ENCODE measurements around the gene GDPGP1.

The GDPGP1 gene

DNA sequence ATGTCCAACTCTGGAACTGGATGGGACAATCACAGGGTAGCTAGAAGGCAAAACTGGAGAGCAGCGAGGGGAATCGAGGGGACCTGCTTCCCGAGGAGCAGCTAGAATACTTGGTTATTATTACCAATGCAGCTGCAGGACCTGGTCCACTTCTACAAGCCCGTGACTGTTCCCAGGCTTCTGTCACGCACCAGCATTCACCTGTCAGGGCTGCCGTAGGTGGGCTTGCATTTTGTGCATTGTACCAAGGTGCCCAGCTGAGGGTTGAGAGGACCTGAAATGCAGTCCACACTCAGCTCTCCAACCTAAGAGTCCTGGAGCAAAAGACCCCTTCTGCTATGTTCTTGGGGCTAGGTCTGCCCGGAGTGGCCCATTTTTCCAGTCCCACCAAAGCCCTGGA lies 30.5 kb upstream of the GDPGP1 start:
- no peak for DNase-seq (ENCODE audit: extremely low read depth in 1 of 2, low read depth in 1 of 2)

DNA sequence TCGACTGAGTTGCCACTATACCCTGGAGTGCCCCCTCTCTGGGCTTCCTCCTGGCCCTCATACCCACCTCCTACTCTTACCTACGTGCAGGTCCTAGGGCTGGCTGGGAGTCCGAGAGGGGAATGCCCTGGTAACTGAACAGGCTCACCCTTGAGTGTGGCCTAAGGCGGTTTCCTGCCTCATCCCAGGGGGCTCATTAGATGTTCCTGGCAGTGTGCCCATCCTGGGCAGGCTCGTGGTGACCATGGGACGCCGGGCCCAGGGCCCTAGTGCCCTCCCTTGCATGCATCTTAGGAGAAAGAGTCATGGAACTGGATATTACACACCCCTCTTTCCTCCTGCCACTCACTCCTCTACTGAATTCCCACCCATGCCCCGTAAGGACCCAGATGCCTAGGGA lies 30.1 kb upstream of the GDPGP1 start:
- no peak for DNase-seq (ENCODE audit: extremely low read depth in 1 of 2, low read depth in 1 of 2)

DNA sequence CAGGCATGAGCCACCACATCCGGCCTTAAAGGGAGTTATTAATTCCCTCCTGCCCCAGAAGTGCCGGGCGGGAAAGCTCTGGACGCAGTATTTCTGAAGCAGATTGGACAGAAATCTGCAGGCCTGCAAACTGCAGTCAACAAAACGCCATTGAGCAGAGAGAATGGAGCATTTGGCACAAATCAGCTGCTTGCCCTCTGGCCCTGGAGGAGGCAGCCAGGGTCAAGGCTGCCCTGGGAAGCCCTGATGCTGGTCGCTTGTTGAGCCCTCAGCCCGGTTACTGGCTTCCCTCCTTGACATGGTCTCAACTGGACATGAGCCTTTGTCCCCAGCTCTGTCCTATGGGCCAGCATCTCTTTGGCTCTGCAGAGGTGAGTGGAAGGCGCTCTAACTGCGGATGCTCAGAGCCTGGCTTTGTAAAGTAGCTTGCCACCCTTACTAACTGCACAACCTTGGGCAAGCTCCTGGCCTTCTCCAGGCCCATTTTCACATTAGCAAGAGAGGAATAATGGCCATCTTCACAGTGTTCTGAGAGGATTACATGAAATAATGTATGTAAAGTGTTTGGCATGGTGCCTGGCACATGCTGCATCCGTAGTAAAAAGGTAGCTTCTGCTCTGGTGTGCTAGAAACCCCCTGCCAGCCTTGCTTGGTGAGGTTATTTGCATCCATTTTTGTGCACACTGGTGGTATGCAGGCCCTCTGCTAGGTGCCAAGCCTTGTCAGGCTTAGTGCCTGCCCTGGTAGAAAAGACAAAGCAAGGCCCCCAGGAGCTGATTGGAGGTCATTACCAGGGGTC lies 28.8 kb upstream of the GDPGP1 start:
- DNase-seq (ENCODE audit: extremely low read depth in 1 of 2, low read depth in 1 of 2): no peak

DNA sequence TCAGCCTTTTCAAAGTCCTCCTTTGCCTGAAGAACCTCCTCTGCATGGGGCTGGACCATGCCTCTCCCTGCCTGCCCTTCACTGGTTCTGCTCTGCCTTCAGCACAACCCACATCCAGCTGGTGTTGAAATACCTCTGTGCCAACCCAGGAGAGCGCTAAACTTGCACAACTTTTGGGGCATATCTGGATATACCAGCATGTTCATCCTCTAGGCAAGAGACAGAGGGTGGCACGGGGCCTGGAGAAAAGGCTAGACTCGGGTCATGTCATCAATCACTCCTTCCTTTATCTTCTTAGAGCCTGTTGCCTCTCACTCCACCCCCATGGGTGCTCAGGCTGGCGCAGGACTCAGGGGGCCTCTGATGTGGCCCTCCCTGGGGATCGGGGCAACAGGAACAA lies 28.1 kb upstream of the GDPGP1 start:
- no peak for DNase-seq (ENCODE audit: extremely low read depth in 1 of 2, low read depth in 1 of 2)

DNA sequence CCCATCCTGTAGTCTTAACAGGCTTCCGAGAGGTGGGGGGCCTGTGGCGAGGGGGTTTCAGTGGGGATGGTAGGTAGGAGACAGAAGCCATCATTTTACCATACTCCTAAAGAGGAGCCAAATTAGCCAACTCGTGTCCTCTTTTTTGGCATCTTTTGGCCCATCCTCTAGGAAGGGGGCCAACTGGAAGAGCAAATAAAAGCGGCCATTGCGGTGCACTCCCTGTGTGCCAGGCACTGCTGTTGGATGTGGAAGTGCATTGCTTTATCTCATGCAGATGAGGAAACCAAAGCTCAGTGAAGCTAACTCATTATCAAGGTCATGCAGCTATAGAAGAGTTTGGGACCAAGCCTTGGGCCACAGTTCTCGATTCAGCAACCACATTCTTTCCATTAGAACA lies 26.8 kb upstream of the GDPGP1 start:
- no peak for DNase-seq (ENCODE audit: extremely low read depth in 1 of 2, low read depth in 1 of 2)

- DNase-seq (ENCODE audit: extremely low read depth in 1 of 2, low read depth in 1 of 2): no peak
Observed at GRCh38 chr15:90208356-90208755, 25.7 kb upstream of the GDPGP1 start.

- DNase-seq (ENCODE audit: extremely low read depth in 1 of 2, low read depth in 1 of 2): peak in 1 of 2 donors; percentile 35
Observed at GRCh38 chr15:90209591-90209990, 24.4 kb upstream of the GDPGP1 start.

DNA sequence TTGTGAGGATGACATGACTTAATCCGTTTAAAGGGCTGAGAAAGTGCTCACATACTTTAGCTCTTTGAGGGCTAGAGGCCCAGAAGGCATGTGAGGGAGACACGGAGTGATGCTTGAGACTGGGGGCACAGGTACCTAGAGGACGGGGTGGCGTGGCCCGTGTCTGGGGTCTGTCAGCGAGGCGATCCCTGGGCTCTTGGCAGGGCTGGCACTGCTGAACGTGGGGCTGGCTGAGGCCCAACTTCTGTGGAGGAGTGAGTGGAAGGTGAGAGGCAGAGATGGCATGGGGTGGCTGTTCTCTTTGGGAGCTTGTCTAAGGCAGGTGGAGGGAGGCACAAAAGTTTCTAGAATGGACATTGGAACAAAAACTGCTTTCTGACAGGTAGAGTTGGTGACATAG lies 23.4 kb upstream of the GDPGP1 start:
- no peak for DNase-seq (ENCODE audit: extremely low read depth in 1 of 2, low read depth in 1 of 2)

GRCh38 chr15:90211009-90211408 lies 23.0 kb upstream of the GDPGP1 start:
- no peak for DNase-seq (ENCODE audit: extremely low read depth in 1 of 2, low read depth in 1 of 2)

GRCh38 chr15:90211440-90212143 lies 22.4 kb upstream of the GDPGP1 start:
- no peak for DNase-seq (ENCODE audit: extremely low read depth in 1 of 2, low read depth in 1 of 2)

GRCh38 chr15:90212221-90213098 lies 21.5 kb upstream of the GDPGP1 start:
- no peak for DNase-seq (ENCODE audit: extremely low read depth in 1 of 2, low read depth in 1 of 2)

DNA sequence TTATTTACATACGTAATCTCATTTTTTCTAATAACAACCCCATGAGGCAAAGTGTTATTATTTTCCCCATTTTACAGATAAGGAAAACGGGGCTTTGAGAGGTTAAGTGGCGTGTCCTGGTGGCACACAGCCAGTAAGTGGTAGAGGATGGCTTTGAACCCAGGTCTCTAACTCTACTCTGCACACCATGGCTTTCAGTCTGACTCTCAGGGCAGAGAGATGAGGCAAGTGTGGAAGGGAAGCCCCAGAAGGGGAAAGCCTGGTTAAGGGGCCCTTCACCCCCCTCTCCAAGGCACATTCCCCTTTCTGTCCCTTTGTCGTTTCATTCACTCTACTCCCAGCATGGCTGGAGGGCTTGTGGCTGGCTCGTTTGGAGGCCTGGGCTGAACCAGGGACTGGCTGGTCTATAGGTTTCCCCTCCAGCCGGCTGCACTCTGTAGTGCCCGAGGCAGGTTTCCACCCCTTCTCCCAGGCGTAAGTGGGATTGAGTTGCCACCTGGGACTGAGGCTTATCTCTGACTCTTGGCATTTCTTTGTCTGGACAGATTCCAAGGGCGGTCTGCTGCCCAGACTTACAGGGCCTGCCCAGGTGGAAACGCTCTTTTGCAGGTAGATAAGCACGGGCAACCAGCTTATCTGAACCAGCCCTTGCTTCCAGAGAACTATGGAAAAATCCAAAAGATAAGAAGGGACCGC lies 20.7 kb upstream of the GDPGP1 start:
- no peak for DNase-seq (ENCODE audit: extremely low read depth in 1 of 2, low read depth in 1 of 2)

DNA sequence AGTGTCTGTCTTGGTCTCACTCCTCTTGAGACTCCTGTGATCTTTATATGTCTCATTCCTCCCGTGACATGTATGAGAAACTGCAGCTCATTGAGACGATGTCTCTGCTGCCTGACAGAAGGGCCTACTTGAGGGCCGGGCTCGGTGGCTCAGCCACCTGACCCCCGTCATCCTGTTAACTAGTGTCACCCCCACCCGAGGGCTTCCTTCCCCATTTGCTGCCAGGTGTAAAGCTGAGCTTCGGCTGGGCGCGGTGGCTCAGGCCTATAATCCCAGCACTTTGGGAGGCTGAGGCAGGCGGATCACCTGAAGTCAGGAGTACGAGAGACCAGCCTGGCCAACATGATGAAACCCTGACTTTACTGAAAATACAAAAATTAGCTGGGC lies 20.2 kb upstream of the GDPGP1 start:
- DNase-seq (ENCODE audit: extremely low read depth in 1 of 2, low read depth in 1 of 2): no peak

GRCh38 chr15:90214553-90215196 lies 19.3 kb upstream of the GDPGP1 start:
- no peak for DNase-seq (ENCODE audit: extremely low read depth in 1 of 2, low read depth in 1 of 2)

GRCh38 chr15:90217671-90218394 lies 16.2 kb upstream of the GDPGP1 start:
- DNase-seq (ENCODE audit: extremely low read depth in 1 of 2, low read depth in 1 of 2): no peak

- no peak for DNase-seq (ENCODE audit: extremely low read depth in 1 of 2, low read depth in 1 of 2)
Observed at GRCh38 chr15:90219421-90220141, 14.4 kb upstream of the GDPGP1 start.

- DNase-seq (ENCODE audit: extremely low read depth in 1 of 2, low read depth in 1 of 2): no peak
Observed at GRCh38 chr15:90221246-90221900, 12.6 kb upstream of the GDPGP1 start.

- no peak for DNase-seq (ENCODE audit: extremely low read depth in 1 of 2, low read depth in 1 of 2)
Observed at GRCh38 chr15:90222547-90222946, 11.5 kb upstream of the GDPGP1 start.

Measured in stimulated activated CD8-positive, alpha-beta memory T cell treated with anti-CD3 and anti-CD28 coated beads, Interleukin-7, amount 100 ng/mL, for 48 hours (primary cell).